Choroid plexus epithelial cell (primary cell): Measurements from ENCODE around the gene U2AF1L4.

Experiments
- DNase-seq: peaks from one replicate; pipeline ENCODE4 v3.0.0-alpha.2; 2010; ENCODE audit warnings: low read depth
- H3K4me3 ChIP-seq: 2 replicates; pipeline ENCODE4 v1.5.1; 2011; ENCODE audit warnings: low read depth, mild to moderate bottlenecking, control low read depth, low read length, moderate library complexity
- CTCF ChIP-seq: conservative IDR thresholded peaks from 2 replicates; pipeline ENCODE4 v1.5.1; 2011; ENCODE audit warnings: low read depth, mild to moderate bottlenecking, control low read depth, inconsistent platforms, low read length, moderate library complexity

The U2AF1L4 gene

GRCh38 chr19:35750167-35750566, 4.9 kb upstream of the U2AF1L4 start:
- DNase-seq: no peak
- peak overlapping the region; percentile 31 for H3K4me3 ChIP-seq
- no peak for TF ChIP-seq CTCF

- peak within 1 kb of the TSS; percentile 70 for H3K4me3 ChIP-seq
- DNase-seq: peak; percentile 100
- TF ChIP-seq CTCF: peak; percentile 20
Observed at GRCh38 chr19:35748106-35749020, 3.1 kb upstream of the U2AF1L4 start, which contains the start of gene LIN37. LIN37 (plus strand) TSS chr19:35748576; CDS start chr19:35748725, 149 bp downstream.

- peak overlapping the region; percentile 82 for H3K4me3 ChIP-seq
- DNase-seq: no peak
- TF ChIP-seq CTCF: no peak
Observed at GRCh38 chr19:35746531-35746930, 1.3 kb upstream of the U2AF1L4 start.

GRCh38 chr19:35746087-35746462, 857 bp upstream of the U2AF1L4 start:
- peak overlapping the region; percentile 82 for H3K4me3 ChIP-seq
- TF ChIP-seq CTCF: no peak
- no peak for DNase-seq

GRCh38 chr19:35744430-35745327, 539 bp downstream of the U2AF1L4 start:
- TF ChIP-seq CTCF: peak; percentile 61
- peak overlapping the region; percentile 88 for H3K4me3 ChIP-seq
- DNase-seq: peak; percentile 98

- H3K4me3 ChIP-seq: no peak overlapping the region
- no peak for TF ChIP-seq CTCF
- no peak for DNase-seq
Observed at GRCh38 chr19:35743640-35744429, 1.4 kb downstream of the U2AF1L4 start.
